Adipocyte (in vitro differentiated cells): ENCODE measurements around the gene TRAF5.

Experiments used
- DNase-seq: peaks from one replicate; pipeline ENCODE4 v3.0.0-alpha.2; 2015; ENCODE audit warnings: low read depth
- H3K27me3 ChIP-seq: replicated peaks from 2 replicates; pipeline ENCODE4 v1.7.0; 2013; ENCODE audit warnings: mild to moderate bottlenecking, low read length, moderate library complexity; ENCODE audit not compliant: control insufficient read depth, insufficient read depth
- H3K36me3 ChIP-seq: 2 replicates; pipeline ENCODE4 v1.7.0; 2013; ENCODE audit warnings: low read length, mild to moderate bottlenecking, moderate library complexity; ENCODE audit not compliant: control insufficient read depth, insufficient read depth, severe bottlenecking
- H3K4me1 ChIP-seq: 2 replicates; pipeline ENCODE4 v1.7.0; 2013; ENCODE audit warnings: mild to moderate bottlenecking, low read length, moderate library complexity; ENCODE audit not compliant: control insufficient read depth, insufficient read depth
- H3K4me3 ChIP-seq: 2 replicates; pipeline ENCODE4 v1.7.0; 2013; ENCODE audit warnings: mild to moderate bottlenecking, low read length, moderate library complexity
- H3K9ac ChIP-seq: 2 replicates; pipeline ENCODE4 v1.7.0; 2013; ENCODE audit warnings: mild to moderate bottlenecking, low read length, moderate library complexity
- H3K9me3 ChIP-seq: 2 replicates; pipeline ENCODE4 v1.7.0; 2013; ENCODE audit warnings: mild to moderate bottlenecking, low read length, moderate library complexity; ENCODE audit not compliant: control insufficient read depth

Gene TRAF5

GRCh38 chr1:211326528-211327345 lies at the start of gene TRAF5:
TRAF5 (plus strand) TSS chr1:211326833; CDS start chr1:211353240, 26,407 bp downstream.
- H3K4me3 ChIP-seq, result peak within 1 kb of the TSS; percentile 83
- peak within 1 kb of the TSS; percentile 81 for H3K9ac ChIP-seq
- no peaks in the 10 kb centered on the region for H3K27me3 ChIP-seq
- no peaks in the 10 kb centered on the region for H3K9me3 ChIP-seq
- peak; percentile 81 for DNase-seq
- H3K36me3 ChIP-seq, result no peaks in the 10 kb centered on the region
- peaks cover 6% of the 10 kb centered on the region for H3K4me1 ChIP-seq

GRCh38 chr1:211279340-211279739 lies 47.3 kb upstream of the TRAF5 start:
- peaks cover 85% of the 10 kb centered on the region for H3K36me3 ChIP-seq
- no peak for DNase-seq
- no peak overlapping the region for H3K9ac ChIP-seq
- H3K9me3 ChIP-seq, result no peaks in the 10 kb centered on the region
- no peaks in the 10 kb centered on the region for H3K27me3 ChIP-seq
- no peak overlapping the region for H3K4me3 ChIP-seq
- H3K4me1 ChIP-seq, result peaks cover 23% of the 10 kb centered on the region

- Histone ChIP-seq H3K4me3 (no peak overlapping the region), H3K9ac (no peak overlapping the region), H3K9me3 (no peaks in the 10 kb centered on the region), H3K36me3 (peaks cover 85% of the 10 kb centered on the region), H3K27me3 (no peaks in the 10 kb centered on the region), H3K4me1 (peaks cover 16% of the 10 kb centered on the region)
- DNase-seq, result no peak
Measured at GRCh38 chr1:211280910-211281309, 45.7 kb upstream of the TRAF5 start.

GRCh38 chr1:211281320-211282022 lies 45.2 kb upstream of the TRAF5 start:
- H3K4me1 ChIP-seq, result peaks cover 12% of the 10 kb centered on the region
- H3K9ac ChIP-seq, result no peak overlapping the region
- no peak overlapping the region for H3K4me3 ChIP-seq
- H3K9me3 ChIP-seq, result no peaks in the 10 kb centered on the region
- peaks cover 83% of the 10 kb centered on the region for H3K36me3 ChIP-seq
- no peaks in the 10 kb centered on the region for H3K27me3 ChIP-seq
- peak; percentile 34 for DNase-seq

- Histone ChIP-seq H3K4me3 (no peak overlapping the region), H3K9ac (no peak overlapping the region), H3K36me3 (peaks cover 85% of the 10 kb centered on the region), H3K4me1 (peaks cover 12% of the 10 kb centered on the region), H3K27me3 (no peaks in the 10 kb centered on the region), H3K9me3 (no peaks in the 10 kb centered on the region)
- DNase-seq, result no peak
Measured at GRCh38 chr1:211282023-211282373, 44.6 kb upstream of the TRAF5 start.

- no peaks in the 10 kb centered on the region for H3K9me3 ChIP-seq
- H3K36me3 ChIP-seq, result peaks cover 77% of the 10 kb centered on the region
- no peak overlapping the region for H3K4me3 ChIP-seq
- H3K27me3 ChIP-seq, result no peaks in the 10 kb centered on the region
- H3K9ac ChIP-seq, result no peak overlapping the region
- H3K4me1 ChIP-seq, result peaks cover 3% of the 10 kb centered on the region
- DNase-seq, result no peak
Measured at GRCh38 chr1:211285196-211285595, 41.4 kb upstream of the TRAF5 start.

- Histone ChIP-seq H3K36me3 (peaks cover 78% of the 10 kb centered on the region), H3K9ac (no peak overlapping the region), H3K4me3 (no peak overlapping the region), H3K27me3 (no peaks in the 10 kb centered on the region), H3K9me3 (no peaks in the 10 kb centered on the region), H3K4me1 (no peaks in the 10 kb centered on the region)
- DNase-seq, result no peak
Measured at GRCh38 chr1:211287218-211287617, 39.4 kb upstream of the TRAF5 start.

- no peaks in the 10 kb centered on the region for H3K27me3 ChIP-seq
- no peaks in the 10 kb centered on the region for H3K9me3 ChIP-seq
- DNase-seq, result no peak
- H3K4me3 ChIP-seq, result no peak overlapping the region
- H3K36me3 ChIP-seq, result peaks cover 85% of the 10 kb centered on the region
- H3K4me1 ChIP-seq, result no peaks in the 10 kb centered on the region
- no peak overlapping the region for H3K9ac ChIP-seq
Measured at GRCh38 chr1:211292411-211292810, 34.2 kb upstream of the TRAF5 start.

GRCh38 chr1:211296396-211296795 lies 30.2 kb upstream of the TRAF5 start:
- peaks cover 85% of the 10 kb centered on the region for H3K36me3 ChIP-seq
- H3K4me1 ChIP-seq, result no peaks in the 10 kb centered on the region
- H3K9me3 ChIP-seq, result no peaks in the 10 kb centered on the region
- no peak overlapping the region for H3K4me3 ChIP-seq
- no peaks in the 10 kb centered on the region for H3K27me3 ChIP-seq
- H3K9ac ChIP-seq, result no peak overlapping the region
- DNase-seq, result no peak

GRCh38 chr1:211305044-211305443 lies 21.6 kb upstream of the TRAF5 start:
- Histone ChIP-seq H3K4me3 (no peak overlapping the region), H3K4me1 (peaks cover 13% of the 10 kb centered on the region), H3K9ac (no peak overlapping the region), H3K27me3 (no peaks in the 10 kb centered on the region), H3K9me3 (no peaks in the 10 kb centered on the region), H3K36me3 (peaks cover 65% of the 10 kb centered on the region)
- peak; percentile 58 for DNase-seq

GRCh38 chr1:211309617-211310016 lies 17.0 kb upstream of the TRAF5 start:
- no peak for DNase-seq
- H3K4me3 ChIP-seq, result no peak overlapping the region
- no peaks in the 10 kb centered on the region for H3K9me3 ChIP-seq
- peaks cover 10% of the 10 kb centered on the region for H3K4me1 ChIP-seq
- H3K27me3 ChIP-seq, result no peaks in the 10 kb centered on the region
- no peak overlapping the region for H3K9ac ChIP-seq
- peaks cover 56% of the 10 kb centered on the region for H3K36me3 ChIP-seq
